HG03045 (cell line): ENCODE data around the gene GBP6.
"Not testable (repeated sequence)": the region's sequence is repeated elsewhere in the genome, so short reads cannot be mapped to it uniquely, and the experiment has no call there.

Experiments used
- ATAC-seq: cut with Tn5 transposase; IDR thresholded peaks from one replicate; pipeline ENCODE4 v1.9.1; 2021; ENCODE audit warnings: mild to moderate bottlenecking, moderate library complexity; ENCODE audit not compliant: unreplicated experiment

GBP6 gene

GRCh38 chr1:89364954-89365550 is 1.2 kb downstream of the GBP6 start:
- no peak for ATAC-seq

DNA sequence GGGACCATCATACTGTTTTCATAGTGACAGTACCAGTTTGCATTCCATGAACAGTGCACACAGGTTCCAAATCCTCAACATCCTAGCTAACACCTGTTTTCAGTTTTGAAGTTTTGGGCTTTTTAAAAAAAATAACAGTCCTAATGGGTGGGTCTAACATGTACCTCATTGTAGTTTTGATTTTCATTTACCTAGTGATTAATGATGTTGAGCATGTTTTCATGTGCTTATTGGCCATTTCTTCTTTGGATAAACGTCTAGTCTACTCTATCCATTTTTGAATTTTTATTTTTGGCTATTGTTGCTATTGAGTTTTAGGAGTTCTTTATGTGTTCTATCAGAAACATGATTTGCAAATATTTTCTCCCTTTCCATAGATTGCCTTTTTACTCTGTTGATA is 3.4 kb downstream of the GBP6 start:
- no peak for ATAC-seq

GRCh38 chr1:89369331-89369730 is 5.5 kb downstream of the GBP6 start:
- ATAC-seq: no peak

DNA sequence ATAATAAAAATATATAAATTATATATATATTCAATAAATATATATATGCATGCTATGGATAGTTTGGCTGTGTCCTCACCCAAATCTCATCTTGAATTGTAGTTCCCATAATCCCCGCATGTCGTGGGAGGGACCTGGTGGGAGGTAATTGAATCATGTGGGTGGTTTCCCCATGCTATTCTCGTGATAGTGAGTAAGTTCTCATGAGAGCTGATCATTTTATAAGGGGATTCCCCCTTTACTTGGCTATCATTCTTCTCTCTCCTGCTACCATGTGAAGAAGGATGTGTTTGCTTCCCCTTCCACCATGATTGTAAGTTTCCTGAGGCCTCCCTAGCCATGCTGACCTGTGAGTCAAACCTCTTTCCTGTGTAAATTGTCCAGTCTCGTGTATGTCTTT is 10.0 kb downstream of the GBP6 start:
- ATAC-seq: not testable (repeated sequence)

DNA sequence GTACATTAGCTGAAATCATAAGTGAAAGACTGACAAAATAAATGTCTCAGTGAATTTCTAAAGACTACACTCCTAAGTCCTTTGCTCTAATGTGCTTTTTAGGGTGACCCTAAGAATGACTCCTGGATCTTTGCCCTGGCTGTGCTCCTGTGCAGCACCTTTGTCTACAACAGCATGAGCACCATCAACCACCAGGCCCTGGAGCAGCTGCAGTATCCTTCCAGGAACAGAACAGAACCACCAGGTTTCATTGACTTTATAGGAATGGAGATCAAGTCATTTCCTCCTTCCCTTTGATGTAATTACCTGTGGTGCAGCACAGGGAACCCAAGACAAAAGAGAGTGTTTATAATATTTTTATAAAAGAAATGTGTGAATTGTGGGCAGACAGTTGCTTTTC is 14.1 kb downstream of the GBP6 start:
- no peak for ATAC-seq

DNA sequence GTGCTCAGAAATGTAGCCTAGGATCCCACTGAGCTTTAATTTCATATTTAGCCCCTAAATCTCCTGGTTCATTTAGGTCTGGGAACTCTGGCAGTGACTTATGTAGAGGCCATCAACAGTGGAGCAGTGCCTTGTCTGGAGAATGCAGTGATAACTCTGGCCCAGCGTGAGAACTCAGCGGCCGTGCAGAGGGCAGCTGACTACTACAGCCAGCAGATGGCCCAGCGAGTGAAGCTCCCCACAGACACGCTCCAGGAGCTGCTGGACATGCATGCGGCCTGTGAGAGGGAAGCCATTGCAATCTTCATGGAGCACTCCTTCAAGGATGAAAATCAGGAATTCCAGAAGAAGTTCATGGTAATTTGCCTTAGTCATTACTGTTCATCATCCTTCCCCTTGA is 17.8 kb downstream of the GBP6 start:
- no peak for ATAC-seq

GRCh38 chr1:89382479-89382878 is 18.6 kb downstream of the GBP6 start:
- no peak for ATAC-seq

GRCh38 chr1:89383185-89383584 is 19.3 kb downstream of the GBP6 start:
- ATAC-seq: no peak

DNA sequence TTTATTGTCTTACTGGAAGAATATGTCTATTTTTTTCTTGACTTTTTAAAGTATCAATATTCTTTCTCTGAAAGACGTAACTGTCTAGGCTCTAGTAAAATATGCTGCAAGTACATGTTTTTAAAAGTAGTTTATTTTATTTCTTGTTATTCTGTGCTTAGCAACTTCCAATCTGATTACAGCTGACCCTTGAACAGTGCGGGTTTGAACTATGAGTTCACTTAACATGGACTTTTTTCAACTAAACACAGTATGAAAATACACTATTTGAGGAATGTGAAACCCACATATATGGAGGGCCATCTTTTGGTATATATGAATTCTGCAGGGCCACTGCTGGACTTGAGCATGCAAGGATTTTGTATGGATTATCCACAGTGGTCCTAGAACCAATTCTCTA is 26.8 kb downstream of the GBP6 start:
- no peak for ATAC-seq

GRCh38 chr1:89391686-89392085 is 27.8 kb downstream of the GBP6 start:
- no peak for ATAC-seq

- ATAC-seq: no peak
These were observed 31.0 kb downstream of the GBP6 start for GRCh38 chr1:89394851-89395250.

- no peak for ATAC-seq
These were observed 33.0 kb downstream of the GBP6 start for GRCh38 chr1:89396902-89397301.

- ATAC-seq: no peak
These were observed 41.5 kb downstream of the GBP6 start for GRCh38 chr1:89405275-89405929.

DNA sequence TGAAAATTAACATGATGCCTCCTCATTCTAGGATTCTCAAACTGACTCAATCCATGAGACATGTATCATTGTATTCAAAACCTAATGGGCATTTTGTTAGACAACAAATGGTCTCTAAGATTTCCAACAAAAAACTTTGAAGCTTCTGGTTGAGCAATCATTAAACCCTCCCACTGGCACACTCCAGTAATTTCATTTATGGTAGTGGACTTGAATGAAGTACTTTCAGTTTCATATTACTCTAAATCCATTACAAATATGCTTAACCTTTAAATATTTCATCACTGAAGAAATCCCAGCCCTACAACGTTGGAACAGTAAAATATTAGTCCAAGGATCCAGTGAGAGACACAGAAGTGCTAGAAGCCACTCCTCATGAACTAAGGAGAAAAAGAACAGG is 43.5 kb downstream of the GBP6 start:
- ATAC-seq: no peak

DNA sequence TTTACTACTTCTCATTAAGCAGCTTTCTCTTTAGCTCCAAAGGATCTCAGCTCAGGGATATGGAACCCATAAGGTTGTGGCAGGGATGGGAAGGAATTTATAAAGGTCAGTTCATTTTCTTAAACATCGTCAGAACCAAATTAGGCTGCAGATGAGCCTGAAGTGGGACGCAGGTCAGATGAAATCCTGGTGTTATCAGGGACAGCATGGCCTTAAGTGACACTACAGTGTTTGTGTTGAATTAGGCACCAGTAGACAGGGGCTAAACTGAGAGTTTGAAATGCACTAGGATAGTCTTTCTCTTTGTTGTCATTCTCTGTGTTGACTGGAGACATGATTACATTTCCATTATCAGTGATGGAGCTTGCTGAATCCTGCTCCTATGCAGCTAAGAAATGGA is 43.9 kb downstream of the GBP6 start:
- not testable (repeated sequence) for ATAC-seq

GRCh38 chr1:89425056-89425455 is 61.2 kb downstream of the GBP6 start:
- no peak for ATAC-seq

GRCh38 chr1:89429062-89429461 is 65.2 kb downstream of the GBP6 start:
- ATAC-seq: no peak

DNA sequence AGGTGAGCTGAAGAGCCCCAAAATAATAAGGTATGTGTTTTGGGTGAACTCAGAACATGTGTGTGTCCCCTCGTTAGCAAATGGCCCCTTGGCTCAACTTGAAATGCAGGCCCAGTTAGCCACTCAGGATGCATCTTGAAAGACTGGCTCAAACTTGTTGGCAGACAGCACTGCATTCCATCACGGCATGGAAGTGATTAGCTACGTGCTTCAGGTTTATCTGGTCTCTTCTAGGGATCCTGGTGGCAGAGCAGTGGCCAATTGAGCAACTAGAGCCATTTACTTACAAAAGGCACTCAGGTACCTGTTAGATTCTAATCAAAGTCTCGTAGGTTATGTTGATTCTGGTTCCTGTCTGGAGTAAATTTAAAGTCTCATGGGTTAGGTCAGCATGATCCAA is 65.8 kb downstream of the GBP6 start:
- not testable (repeated sequence) for ATAC-seq

DNA sequence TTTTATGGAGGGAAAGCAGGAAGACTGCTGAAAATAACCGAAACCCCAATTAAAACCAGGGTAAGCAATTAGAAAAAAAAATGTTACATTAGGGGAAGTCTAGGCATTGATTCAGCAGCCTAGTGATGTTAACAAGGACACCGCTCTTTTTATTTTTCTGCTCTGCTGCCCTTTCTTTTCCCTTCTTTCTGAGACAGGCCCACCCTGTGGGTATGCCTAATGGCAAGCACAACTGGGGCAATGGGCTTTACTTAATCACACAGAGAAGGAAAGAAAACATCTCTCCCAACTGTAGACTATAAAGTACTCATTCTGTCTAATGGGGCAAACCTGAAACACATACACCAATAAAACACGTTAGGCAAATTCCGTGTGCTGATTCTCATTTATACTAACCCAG is 69.6 kb downstream of the GBP6 start:
- no peak for ATAC-seq

DNA sequence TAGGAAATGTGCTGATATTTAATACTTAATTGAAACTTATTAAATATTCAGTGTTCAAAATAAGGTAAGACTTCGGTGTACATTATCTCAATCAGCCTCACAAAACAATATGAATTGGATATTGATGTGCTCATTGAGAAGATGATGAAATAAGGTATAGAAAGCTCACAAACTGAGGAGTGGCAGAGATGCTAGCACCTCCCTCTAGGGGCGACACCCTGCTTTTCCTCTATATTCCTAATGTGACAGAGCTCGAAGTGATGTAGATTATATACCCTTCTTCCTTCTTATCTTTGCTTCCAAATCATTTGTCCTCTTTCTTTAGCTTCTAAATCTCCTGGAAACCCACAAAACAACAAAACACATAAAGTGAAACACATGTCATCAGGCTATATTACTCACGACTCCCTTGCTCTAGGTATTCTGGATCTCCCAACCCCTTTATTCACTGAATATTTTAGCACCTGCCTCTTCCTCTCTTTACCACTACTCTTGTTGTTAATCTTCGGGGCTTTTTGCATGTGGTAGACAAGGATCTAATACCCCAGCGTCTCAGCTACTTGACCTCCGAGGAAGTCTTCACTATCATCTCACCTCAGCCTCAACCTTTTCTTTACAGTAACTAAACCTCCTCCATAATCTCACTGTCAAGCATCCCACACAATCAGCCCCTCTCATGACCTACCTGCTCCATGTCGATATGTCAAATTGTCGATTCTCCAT is 70.4 kb downstream of the GBP6 start:
- not testable (repeated sequence) for ATAC-seq
